HepG2 (cell line): ENCODE results near the gene PACSIN1.

ENCODE experiments used
- ELF3 ChIP-seq: IDR thresholded peaks from 2 replicates; pipeline ENCODE4 v1.6.1; 2016; ENCODE audit warnings: missing genetic modification reagents, missing compliant biosample characterization
- GTF2F1 ChIP-seq: fragments of 150-350 bp; IDR thresholded peaks from 2 replicates; pipeline ENCODE4 v1.6.1; 2014; ENCODE audit warnings: low read length
- NR2F6 ChIP-seq, 2 experiments: IDR thresholded peaks; 2 replicates each; pipeline ENCODE4 v1.6.1; 2016; ENCODE audit warnings: antibody characterized with exemption in 1 of 2, mild to moderate bottlenecking in 1 of 2
- POLR2A ChIP-seq, 2 experiments: IDR thresholded peaks; 2 replicates each; pipeline ENCODE4 v1.6.1; 2011; ENCODE audit warnings: low read depth in 2 of 2, low read length in 2 of 2, mild to moderate bottlenecking in 1 of 2, moderate library complexity in 1 of 2; ENCODE audit not compliant: insufficient read depth in 1 of 2
- TF ChIP-seq, protein P1 (sequence below): sonication (generic); formaldehyde crosslinking; IDR thresholded peaks from 2 replicates; pipeline ENCODE4 v1.8.1; 2023; ENCODE audit warnings: missing genetic modification reagents, inconsistent platforms, borderline replicate concordance
- TF ChIP-seq, protein P2 (sequence below): sonication (generic); formaldehyde crosslinking; conservative IDR thresholded peaks from 2 replicates; pipeline ENCODE4 v1.5.0; 2020; ENCODE audit warnings: missing genetic modification reagents
- TF ChIP-seq, protein P3 (sequence below): IDR thresholded peaks from 2 replicates; pipeline ENCODE4 v1.6.1; 2012; ENCODE audit warnings: inconsistent platforms
- TF ChIP-seq, protein P4 (sequence below): sonication (generic); formaldehyde crosslinking; IDR thresholded peaks from 2 replicates; pipeline ENCODE4 v1.5.0; 2020; ENCODE audit warnings: mild to moderate bottlenecking, missing genetic modification reagents, moderate library complexity

DNA sequence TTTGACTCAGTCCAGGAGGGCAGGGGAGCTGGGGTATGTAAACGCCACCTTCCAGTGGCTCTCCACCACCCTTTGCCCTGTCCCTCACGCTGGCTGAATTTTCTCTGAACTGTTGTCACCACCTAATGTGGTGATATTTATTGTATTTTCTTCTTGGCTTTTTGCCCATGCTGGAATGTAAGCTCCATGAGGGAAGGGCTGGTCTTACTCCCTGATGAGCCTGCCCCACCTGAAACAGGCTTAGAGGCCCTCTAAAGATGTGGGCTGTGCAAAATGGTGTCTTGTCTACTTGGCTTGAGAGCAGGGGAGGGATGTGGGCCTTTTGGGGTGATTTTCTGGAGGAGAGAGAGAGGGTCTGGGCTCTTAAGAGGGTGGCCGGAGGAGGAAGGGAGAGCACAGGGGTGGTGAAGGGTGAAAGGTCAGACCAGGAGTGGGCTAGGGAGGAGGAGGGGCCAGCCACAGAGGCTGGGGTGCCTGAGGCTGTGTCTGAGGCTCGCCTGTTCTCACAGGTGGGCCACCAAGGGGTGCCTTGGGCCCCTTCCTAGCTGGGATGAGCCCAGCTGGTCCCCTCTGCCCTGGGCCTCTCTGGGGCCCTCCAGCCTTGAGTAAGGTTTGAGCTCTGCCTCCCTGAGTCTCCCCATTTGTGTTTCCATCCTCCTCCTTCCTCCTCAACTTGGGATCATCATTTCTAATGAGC is 52.9 kb downstream of the PACSIN1 start:
- TF ChIP-seq, protein P1, sequence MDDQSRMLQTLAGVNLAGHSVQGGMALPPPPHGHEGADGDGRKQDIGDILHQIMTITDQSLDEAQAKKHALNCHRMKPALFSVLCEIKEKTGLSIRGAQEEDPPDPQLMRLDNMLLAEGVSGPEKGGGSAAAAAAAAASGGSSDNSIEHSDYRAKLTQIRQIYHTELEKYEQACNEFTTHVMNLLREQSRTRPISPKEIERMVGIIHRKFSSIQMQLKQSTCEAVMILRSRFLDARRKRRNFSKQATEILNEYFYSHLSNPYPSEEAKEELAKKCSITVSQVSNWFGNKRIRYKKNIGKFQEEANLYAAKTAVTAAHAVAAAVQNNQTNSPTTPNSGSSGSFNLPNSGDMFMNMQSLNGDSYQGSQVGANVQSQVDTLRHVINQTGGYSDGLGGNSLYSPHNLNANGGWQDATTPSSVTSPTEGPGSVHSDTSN: no peak
- no peak for TF ChIP-seq GTF2F1
- TF ChIP-seq, protein P2, sequence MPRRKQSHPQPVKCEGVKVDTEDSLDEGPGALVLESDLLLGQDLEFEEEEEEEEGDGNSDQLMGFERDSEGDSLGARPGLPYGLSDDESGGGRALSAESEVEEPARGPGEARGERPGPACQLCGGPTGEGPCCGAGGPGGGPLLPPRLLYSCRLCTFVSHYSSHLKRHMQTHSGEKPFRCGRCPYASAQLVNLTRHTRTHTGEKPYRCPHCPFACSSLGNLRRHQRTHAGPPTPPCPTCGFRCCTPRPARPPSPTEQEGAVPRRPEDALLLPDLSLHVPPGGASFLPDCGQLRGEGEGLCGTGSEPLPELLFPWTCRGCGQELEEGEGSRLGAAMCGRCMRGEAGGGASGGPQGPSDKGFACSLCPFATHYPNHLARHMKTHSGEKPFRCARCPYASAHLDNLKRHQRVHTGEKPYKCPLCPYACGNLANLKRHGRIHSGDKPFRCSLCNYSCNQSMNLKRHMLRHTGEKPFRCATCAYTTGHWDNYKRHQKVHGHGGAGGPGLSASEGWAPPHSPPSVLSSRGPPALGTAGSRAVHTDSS (CRISPR knock-in tag): no peak
- TF ChIP-seq NR2F6 (IDR thresholded peaks at IDR 0.05): no peak
- TF ChIP-seq NR2F6 (CRISPR knock-in tag; IDR thresholded peaks at IDR 0.05): no peak
- TF ChIP-seq ELF3: no peak
- TF ChIP-seq POLR2A (IDR thresholded peaks at IDR 0.05; ENCODE audit: insufficient read depth in 1 of 2, low read depth in 2 of 2, low read length in 2 of 2): no peak
- TF ChIP-seq, protein P3, sequence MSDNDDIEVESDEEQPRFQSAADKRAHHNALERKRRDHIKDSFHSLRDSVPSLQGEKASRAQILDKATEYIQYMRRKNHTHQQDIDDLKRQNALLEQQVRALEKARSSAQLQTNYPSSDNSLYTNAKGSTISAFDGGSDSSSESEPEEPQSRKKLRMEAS: no peak
- TF ChIP-seq, protein P4, sequence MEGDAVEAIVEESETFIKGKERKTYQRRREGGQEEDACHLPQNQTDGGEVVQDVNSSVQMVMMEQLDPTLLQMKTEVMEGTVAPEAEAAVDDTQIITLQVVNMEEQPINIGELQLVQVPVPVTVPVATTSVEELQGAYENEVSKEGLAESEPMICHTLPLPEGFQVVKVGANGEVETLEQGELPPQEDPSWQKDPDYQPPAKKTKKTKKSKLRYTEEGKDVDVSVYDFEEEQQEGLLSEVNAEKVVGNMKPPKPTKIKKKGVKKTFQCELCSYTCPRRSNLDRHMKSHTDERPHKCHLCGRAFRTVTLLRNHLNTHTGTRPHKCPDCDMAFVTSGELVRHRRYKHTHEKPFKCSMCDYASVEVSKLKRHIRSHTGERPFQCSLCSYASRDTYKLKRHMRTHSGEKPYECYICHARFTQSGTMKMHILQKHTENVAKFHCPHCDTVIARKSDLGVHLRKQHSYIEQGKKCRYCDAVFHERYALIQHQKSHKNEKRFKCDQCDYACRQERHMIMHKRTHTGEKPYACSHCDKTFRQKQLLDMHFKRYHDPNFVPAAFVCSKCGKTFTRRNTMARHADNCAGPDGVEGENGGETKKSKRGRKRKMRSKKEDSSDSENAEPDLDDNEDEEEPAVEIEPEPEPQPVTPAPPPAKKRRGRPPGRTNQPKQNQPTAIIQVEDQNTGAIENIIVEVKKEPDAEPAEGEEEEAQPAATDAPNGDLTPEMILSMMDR (CRISPR knock-in tag): no peak
